H9 (cell line): ENCODE measurements around the gene PARD3. TPM values are rescaled to one million over a fixed set of nuclear protein-coding genes. Genes with fewer than 3 reads are reported as not detected.

ENCODE experiments used
- DNase-seq: peaks from one replicate; pipeline ENCODE4 v3.0.0-alpha.2; 2017
- H2AFZ ChIP-seq: one replicate; pipeline ENCODE4 v1.6.1; 2013; ENCODE audit warnings: mild to moderate bottlenecking, low read length, control low read depth, moderate library complexity
- H2AK5ac ChIP-seq: 2 replicates; pipeline ENCODE4 v1.6.1; 2013; ENCODE audit warnings: low read length, control low read depth, mixed read lengths; ENCODE audit not compliant: insufficient read length
- H2BK120ac ChIP-seq: one replicate; pipeline ENCODE4 v1.6.1; 2013; ENCODE audit warnings: low read depth, mild to moderate bottlenecking, low read length, control low read depth, inconsistent platforms; ENCODE audit not compliant: poor library complexity, severe bottlenecking
- H2BK12ac ChIP-seq: 2 replicates; pipeline ENCODE4 v1.6.1; 2013; ENCODE audit warnings: low read length, control low read depth, mixed read lengths, low read depth; ENCODE audit not compliant: insufficient read length
- H2BK15ac ChIP-seq: 2 replicates; pipeline ENCODE4 v1.6.1; 2013; ENCODE audit warnings: low read depth, low read length, control low read depth
- H2BK20ac ChIP-seq: one replicate; pipeline ENCODE4 v1.6.1; 2013; ENCODE audit warnings: low read depth, mild to moderate bottlenecking, low read length, control low read depth, inconsistent platforms; ENCODE audit not compliant: poor library complexity, severe bottlenecking
- H2BK5ac ChIP-seq: 2 replicates; pipeline ENCODE4 v1.6.1; 2013; ENCODE audit warnings: low read length, control low read depth, mixed read lengths; ENCODE audit not compliant: insufficient read length
- H3K14ac ChIP-seq: 2 replicates; pipeline ENCODE4 v1.6.1; 2013; ENCODE audit warnings: low read length, control low read depth; ENCODE audit not compliant: insufficient read depth
- H3K18ac ChIP-seq: 2 replicates; pipeline ENCODE4 v1.6.1; 2013; ENCODE audit warnings: low read depth, mild to moderate bottlenecking, mixed read lengths, low read length, control low read depth; ENCODE audit not compliant: insufficient read length
- H3K23ac ChIP-seq: 2 replicates; pipeline ENCODE4 v1.6.1; 2013; ENCODE audit warnings: low read length, control low read depth, mixed read lengths, low read depth; ENCODE audit not compliant: insufficient read length
- H3K23me2 ChIP-seq: 2 replicates; pipeline ENCODE4 v1.6.1; 2013; ENCODE audit warnings: low read depth, mild to moderate bottlenecking, mixed read lengths, low read length, control low read depth; ENCODE audit not compliant: insufficient read length, poor library complexity, severe bottlenecking
- H3K27ac ChIP-seq: 2 replicates; pipeline ENCODE4 v1.5.1; 2013; ENCODE audit warnings: low read length, control low read depth, mixed read lengths, low read depth; ENCODE audit not compliant: insufficient read length
- H3K27me3 ChIP-seq: 2 replicates; pipeline ENCODE4 v1.6.1; 2013; ENCODE audit warnings: low read length, control low read depth, inconsistent platforms; ENCODE audit not compliant: insufficient read depth
- H3K4ac ChIP-seq: 2 replicates; pipeline ENCODE4 v1.6.1; 2013; ENCODE audit warnings: low read depth, mild to moderate bottlenecking, control low read depth, inconsistent platforms, low read length, moderate library complexity
- H3K4me1 ChIP-seq: 2 replicates; pipeline ENCODE4 v1.6.1; 2013; ENCODE audit warnings: low read length, control low read depth, inconsistent platforms; ENCODE audit not compliant: insufficient read depth
- H3K4me2 ChIP-seq: 2 replicates; pipeline ENCODE4 v1.6.1; 2013; ENCODE audit warnings: low read length, control low read depth, mixed read lengths; ENCODE audit not compliant: insufficient read length, insufficient read depth
- H3K56ac ChIP-seq: 2 replicates; pipeline ENCODE4 v1.6.1; 2013; ENCODE audit warnings: low read depth, mild to moderate bottlenecking, mixed read lengths, low read length, control low read depth; ENCODE audit not compliant: insufficient read length
- H3K79me1 ChIP-seq: 2 replicates; pipeline ENCODE4 v1.6.1; 2013; ENCODE audit warnings: low read depth, mild to moderate bottlenecking, moderate library complexity, low read length, control low read depth, inconsistent platforms; ENCODE audit not compliant: insufficient read depth, poor library complexity, severe bottlenecking
- H3K79me2 ChIP-seq: 2 replicates; pipeline ENCODE4 v1.6.1; 2013; ENCODE audit warnings: low read length, control low read depth, inconsistent platforms; ENCODE audit not compliant: insufficient read depth
- H3K9ac ChIP-seq: 2 replicates; pipeline ENCODE4 v1.6.1; 2013; ENCODE audit warnings: low read length, control low read depth, mixed read lengths; ENCODE audit not compliant: insufficient read length; ENCODE audit errors: extremely low read depth
- H3K9me3 ChIP-seq: one replicate; pipeline ENCODE4 v1.6.1; 2013; ENCODE audit warnings: low read depth, low read length, inconsistent platforms; ENCODE audit not compliant: control insufficient read depth
- H3T11ph ChIP-seq: one replicate; pipeline ENCODE4 v1.6.1; 2013; ENCODE audit warnings: mild to moderate bottlenecking, low read length, control low read depth, inconsistent platforms
- H4K20me1 ChIP-seq: one replicate; pipeline ENCODE4 v1.6.1; 2013; ENCODE audit not compliant: control insufficient read depth, insufficient read length, insufficient read depth
- H4K5ac ChIP-seq: 2 replicates; pipeline ENCODE4 v1.6.1; 2013; ENCODE audit warnings: low read depth, mild to moderate bottlenecking, mixed read lengths, low read length, control low read depth; ENCODE audit not compliant: insufficient read length
- H4K8ac ChIP-seq: replicated peaks from 2 replicates; pipeline ENCODE4 v1.6.1; 2013; ENCODE audit warnings: low read length, control low read depth, mixed read lengths, low read depth; ENCODE audit not compliant: insufficient read length
- H4K91ac ChIP-seq: 2 replicates; pipeline ENCODE4 v1.6.1; 2013; ENCODE audit warnings: low read depth, mild to moderate bottlenecking, moderate library complexity, mixed read lengths, low read length, control low read depth; ENCODE audit not compliant: insufficient read length
- H3K27ac Mint-ChIP-seq, 3 experiments: 2 replicates in 2 of 3; 3 replicates in 1 of 3; pipeline ENCODE4 v1.8.0; 2020 to 2021; ENCODE audit warnings: mixed read lengths in 3 of 3, mild to moderate bottlenecking in 1 of 3, moderate library complexity in 1 of 3
- H3K27me3 Mint-ChIP-seq: 2 replicates; pipeline ENCODE4 v1.8.0; 2021; ENCODE audit warnings: low read depth, mild to moderate bottlenecking, moderate library complexity, mixed read lengths
- H3K36me3 Mint-ChIP-seq, 3 experiments: 2 replicates in 2 of 3; 3 replicates in 1 of 3; pipeline ENCODE4 v1.8.0; 2020 to 2021; ENCODE audit warnings: low read depth in 3 of 3, mixed read lengths in 3 of 3; ENCODE audit not compliant: insufficient read depth in 1 of 3
- H3K4me1 Mint-ChIP-seq, 2 experiments: 2 replicates each; pipeline ENCODE4 v1.8.0; 2020; ENCODE audit warnings: mixed read lengths in 2 of 2
- H3K4me3 Mint-ChIP-seq, 2 experiments: 2 replicates in 1 of 2; 3 replicates in 1 of 2; pipeline ENCODE4 v1.8.0; 2020 to 2021; ENCODE audit warnings: mild to moderate bottlenecking in 2 of 2, mixed read lengths in 2 of 2, moderate library complexity in 1 of 2
- H3K9me3 Mint-ChIP-seq, 2 experiments: 2 replicates in 1 of 2; 3 replicates in 1 of 2; pipeline ENCODE4 v1.8.0; 2020; ENCODE audit warnings: mild to moderate bottlenecking in 2 of 2, mixed read lengths in 2 of 2, moderate library complexity in 1 of 2
- WGBS: extraction: QIAGEN DNeasy Blood & Tissue Kit; methylation state at CpG from one replicate; pipeline ENCODE4 v1.1.7; 2013; ENCODE audit warnings: missing lambda C conversion rate, low lambda C conversion rate, mixed read lengths; ENCODE audit not compliant: insufficient read length; ENCODE audit errors: extremely low coverage; 5-methylcytosine and 5-hydroxymethylcytosine counted together
- total RNA-seq: library from RNA; stranded (reverse); gene quantifications from 2 replicates; pipeline ENCODE4 v1.2.1, GENCODE V29; 2021
- TF ChIP-seq, protein P1 (sequence below): fragments of 200-600 bp; sonication (generic); conservative IDR thresholded peaks from 3 replicates; pipeline ENCODE4 v1.8.0; 2021; ENCODE audit warnings: antibody characterized with exemption, mild to moderate bottlenecking

The PARD3 gene
- total RNA-seq, 1 experiment from 2014 or later = 44.7 TPM

DNA sequence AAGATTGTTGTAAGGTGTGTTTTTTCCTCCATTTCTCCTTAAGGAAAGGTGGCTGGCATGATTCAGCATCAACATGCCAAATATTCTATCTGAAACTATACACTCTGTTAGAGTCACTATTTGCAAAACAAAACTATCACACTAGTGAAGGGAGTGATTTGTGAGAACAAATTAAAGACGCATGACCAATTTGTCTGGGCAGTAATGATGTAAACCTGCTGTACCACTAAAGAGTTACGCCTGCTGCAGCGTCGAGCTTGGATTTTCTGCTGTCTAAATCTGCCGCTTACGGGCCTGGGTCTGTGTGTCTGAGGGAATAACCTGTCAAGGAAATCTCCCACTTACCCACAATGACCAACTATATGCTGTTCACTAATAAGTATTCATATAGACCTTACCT is 648.3 kb downstream of the PARD3 start:
- TF ChIP-seq, protein P1, sequence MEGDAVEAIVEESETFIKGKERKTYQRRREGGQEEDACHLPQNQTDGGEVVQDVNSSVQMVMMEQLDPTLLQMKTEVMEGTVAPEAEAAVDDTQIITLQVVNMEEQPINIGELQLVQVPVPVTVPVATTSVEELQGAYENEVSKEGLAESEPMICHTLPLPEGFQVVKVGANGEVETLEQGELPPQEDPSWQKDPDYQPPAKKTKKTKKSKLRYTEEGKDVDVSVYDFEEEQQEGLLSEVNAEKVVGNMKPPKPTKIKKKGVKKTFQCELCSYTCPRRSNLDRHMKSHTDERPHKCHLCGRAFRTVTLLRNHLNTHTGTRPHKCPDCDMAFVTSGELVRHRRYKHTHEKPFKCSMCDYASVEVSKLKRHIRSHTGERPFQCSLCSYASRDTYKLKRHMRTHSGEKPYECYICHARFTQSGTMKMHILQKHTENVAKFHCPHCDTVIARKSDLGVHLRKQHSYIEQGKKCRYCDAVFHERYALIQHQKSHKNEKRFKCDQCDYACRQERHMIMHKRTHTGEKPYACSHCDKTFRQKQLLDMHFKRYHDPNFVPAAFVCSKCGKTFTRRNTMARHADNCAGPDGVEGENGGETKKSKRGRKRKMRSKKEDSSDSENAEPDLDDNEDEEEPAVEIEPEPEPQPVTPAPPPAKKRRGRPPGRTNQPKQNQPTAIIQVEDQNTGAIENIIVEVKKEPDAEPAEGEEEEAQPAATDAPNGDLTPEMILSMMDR = no peak
- Mint-ChIP-seq H3K36me3 (peaks cover 0 to 9% (median 2%) of the 10 kb centered on the region in 3 experiments; a peak in 5 of 7 replicates), H3K9me3 (peaks cover 2 to 4% of the 10 kb centered on the region in 2 experiments; a peak in 2 of 5 replicates), H3K27me3 (no peaks in the 10 kb centered on the region), H3K27ac (no peak overlapping the region; a peak in 3 of 7 replicates), H3K4me1 (peaks cover 38 to 42% of the 10 kb centered on the region in 2 experiments), H3K4me3 (no peak overlapping the region)
- Histone ChIP-seq H3K18ac (no peak overlapping the region), H3K27me3 (no peaks in the 10 kb centered on the region), H3K9ac (no peak overlapping the region), H3K23ac (no peak overlapping the region), H2AK5ac (no peak overlapping the region), H2BK120ac (no peak overlapping the region), H3K4ac (no peak overlapping the region), H4K20me1 (no peaks in the 10 kb centered on the region), H4K5ac (no peak overlapping the region), H3K23me2 (no peaks in the 10 kb centered on the region), H2BK20ac (no peak overlapping the region), H3T11ph (no peak overlapping the region), H2BK12ac (no peak overlapping the region), H3K4me2 (no peak overlapping the region), H3K27ac (no peak overlapping the region), H3K4me1 (peaks cover 3% of the 10 kb centered on the region), H3K79me1 (no peaks in the 10 kb centered on the region), H4K8ac (no peak overlapping the region), H3K56ac (no peak overlapping the region), H3K9me3 (no peaks in the 10 kb centered on the region), H2BK5ac (no peak overlapping the region), H2AFZ (no peak overlapping the region), H2BK15ac (no peak overlapping the region), H4K91ac (no peak overlapping the region), H3K14ac (no peak overlapping the region), H3K79me2 (no peaks in the 10 kb centered on the region)
- no peak for DNase-seq
- WGBS = no CpG with 5 or more reads among the region's 6 CpGs
